K562 (cell line): ENCODE measurements around the gene PRUNE1. TPM values are rescaled to one million over a fixed set of nuclear protein-coding genes. Genes with fewer than 3 reads are reported as not detected.
A peak's percentile ranks its signal among the peaks of the same experiment; 100 is the strongest.

Experiments used
- CBFA2T2 ChIP-seq: fragments of 450-650 bp; conservative IDR thresholded peaks from 2 replicates; pipeline ENCODE4 v1.6.1; 2017; ENCODE audit warnings: mild to moderate bottlenecking
- CEBPB ChIP-seq: fragments of 450-650 bp; IDR thresholded peaks from 2 replicates; pipeline ENCODE4 v1.6.1; 2016; ENCODE audit warnings: missing genetic modification characterization, missing compliant biosample characterization
- EGR1 ChIP-seq: fragments of 450-650 bp; conservative IDR thresholded peaks from 2 replicates; pipeline ENCODE4 v1.6.1; 2017; ENCODE audit warnings: mild to moderate bottlenecking
- ESRRA ChIP-seq: fragments of 450-650 bp; IDR thresholded peaks from 2 replicates; pipeline ENCODE4 v1.6.1; 2014; ENCODE audit warnings: low read depth, mild to moderate bottlenecking, moderate library complexity, borderline replicate concordance
- HBP1 ChIP-seq: fragments of 450-650 bp; formaldehyde crosslinking; IDR thresholded peaks from 2 replicates; pipeline ENCODE4 v1.4.0; 2022; ENCODE audit warnings: missing genetic modification characterization
- HES1 ChIP-seq: fragments of 450-650 bp; IDR thresholded peaks from 2 replicates; pipeline ENCODE4 v1.6.1; 2016; ENCODE audit warnings: low read depth, mild to moderate bottlenecking, moderate library complexity
- KAT2B ChIP-seq: IDR thresholded peaks from one replicate; pipeline ENCODE4 v1.6.1; 2012; ENCODE audit warnings: low read depth, mild to moderate bottlenecking, control low read depth, inconsistent platforms, low read length, moderate library complexity
- POU5F1 ChIP-seq: fragments of 150-350 bp; IDR thresholded peaks from 2 replicates; pipeline ENCODE4 v1.6.1; 2014; ENCODE audit warnings: borderline replicate concordance, low read length, low read depth, mild to moderate bottlenecking; ENCODE audit not compliant: partially characterized antibody
- SRSF1 ChIP-seq: fragments of 200-400 bp; formaldehyde crosslinking; IDR thresholded peaks from 2 replicates; pipeline ENCODE4 v1.6.1; 2017; ENCODE audit warnings: mild to moderate bottlenecking, low read depth, low read length, moderate library complexity
- TCF7 ChIP-seq: sonication (generic); IDR thresholded peaks from 2 replicates; pipeline ENCODE4 v1.6.1; 2016; ENCODE audit warnings: antibody characterized with exemption, borderline replicate concordance
- THAP12 ChIP-seq: fragments of 250-450 bp; sonication (Bioruptor Pico); IDR thresholded peaks from 2 replicates; pipeline ENCODE4 v1.9.0; 2021; ENCODE audit warnings: mild to moderate bottlenecking, inconsistent platforms
- THRB ChIP-seq: fragments of 450-650 bp; formaldehyde crosslinking; conservative IDR thresholded peaks from 2 replicates; pipeline ENCODE4 v1.4.0; 2022; ENCODE audit warnings: mild to moderate bottlenecking, missing genetic modification characterization
- ZBTB12 ChIP-seq: fragments of 250-450 bp; sonication (Bioruptor Pico); IDR thresholded peaks from 2 replicates; pipeline ENCODE4 v1.4.0; 2020
- ZBTB7A ChIP-seq: IDR thresholded peaks from 2 replicates; pipeline ENCODE4 v1.6.1; 2011; ENCODE audit warnings: low read depth, mild to moderate bottlenecking, low read length, moderate library complexity, borderline replicate concordance; ENCODE audit not compliant: control insufficient read depth
- ZC3H11A ChIP-seq: IDR thresholded peaks from 2 replicates; pipeline ENCODE4 v1.6.1; 2012; ENCODE audit warnings: low read depth, low read length, improper control_type of control experiment
- ZNF23 ChIP-seq: fragments of 250-450 bp; sonication (Bioruptor Pico); IDR thresholded peaks from 2 replicates; pipeline ENCODE4 v1.4.0; 2020; ENCODE audit warnings: mild to moderate bottlenecking
- ZNF592 ChIP-seq: fragments of 450-650 bp; IDR thresholded peaks from 2 replicates; pipeline ENCODE4 v1.6.1; 2017; ENCODE audit warnings: antibody characterized with exemption, mild to moderate bottlenecking
- polyA plus RNA-seq, 8 experiments: library from polyadenylated mRNA; depleted of rRNA in 4 of 8; stranded (reverse) in 5 of 8; unstranded in 3 of 8; fragments of >200 nt; fragmentation: Nextera tagmentation in 2 of 8; fragmentation: Illumina TruSeq in 1 of 8; extraction: Ambion mirVana in 2 of 8; extraction: Trizol in 1 of 8; gene quantifications; 2 replicates each; pipeline versions ENCODE4 v1.2.1 to v1.2.3, GENCODE V29; 2011 to 2014; ENCODE audit warnings: inconsistent platforms in 1 of 8, missing spikeins in 1 of 8
- total RNA-seq, 7 experiments: library from RNA; depleted of rRNA in 6 of 7; stranded (reverse); fragments of >200 nt in 6 of 7; fragmentation: Illumina TruSeq in 2 of 7; extraction: Trizol in 2 of 7; gene quantifications; 2 replicates each; pipeline versions ENCODE4 v1.2.1 to v1.2.3, GENCODE V29; 2011 to 2021; ENCODE audit warnings: low replicate concordance in 1 of 7

Gene PRUNE1
- total and polyA plus RNA-seq, 9 of the 15 experiments (the other 6 are each of a cell fraction or from before 2014, with no cell fraction given): 16.7 to 48.3 (median 26.2) TPM

- no peak for TF ChIP-seq TCF7
- TF ChIP-seq ZNF592: no peak; the same call in 1 of the 2 replicates
- TF ChIP-seq ZBTB7A: no peak
- no peak for TF ChIP-seq HBP1 (CRISPR knock-in tag)
- TF ChIP-seq ESRRA: no peak
- TF ChIP-seq SRSF1: no peak
- no peak for TF ChIP-seq THRB (CRISPR knock-in tag)
- TF ChIP-seq ZBTB12 (CRISPR knock-in tag): no peak
- TF ChIP-seq ZC3H11A: no peak
- no peak for TF ChIP-seq THAP12
- peak; percentile 59; the same call in 1 of the 2 replicates for TF ChIP-seq CEBPB (tag)
- no peak for TF ChIP-seq ZNF23
- no peak for TF ChIP-seq CBFA2T2
- no peak for TF ChIP-seq KAT2B
- no peak for TF ChIP-seq HES1
- TF ChIP-seq EGR1: no peak
- TF ChIP-seq POU5F1: no peak
Observed at GRCh38 chr1:151000408-151000807, 7.8 kb upstream of the PRUNE1 start (continued).
